ENCODE results near the gene HNRNPA1L2. TPM values are rescaled to one million over a fixed set of nuclear protein-coding genes. Genes with fewer than 3 reads are reported as not detected.

The HNRNPA1L2 gene
- polyA plus RNA-seq, 3 donors, result 22.9 to 25.5 (median 24.2) TPM

Other genes with a start within 250 kb of the HNRNPA1L2 start
- 1 to 10 TPM; 6.5 to 7.3 (median 7.1) TPM for gene THSD1, start 236.3 kb upstream of the HNRNPA1L2 start, polyA plus RNA-seq (ENCODE audit: insufficient read length in 3 of 3)
- gene VPS36, start 191.8 kb upstream of the HNRNPA1L2 start, polyA plus RNA-seq (ENCODE audit: insufficient read length in 3 of 3), result 10 to 100 TPM; 43.3 to 65.3 (median 55.8) TPM
- 10 to 100 TPM; 48.3 to 63.3 (median 57.9) TPM for gene CKAP2, start 187.0 kb upstream of the HNRNPA1L2 start, polyA plus RNA-seq (ENCODE audit: insufficient read length in 3 of 3)
- gene SUGT1, start 10.4 kb downstream of the HNRNPA1L2 start, polyA plus RNA-seq (ENCODE audit: insufficient read length in 3 of 3), result 10 to 100 TPM; 53.7 to 65.0 (median 57.1) TPM
- gene CNMD, start 97.4 kb downstream of the HNRNPA1L2 start, polyA plus RNA-seq (ENCODE audit: insufficient read length in 3 of 3), result 1 to 10 TPM in 2 of 3 donors, under 1 TPM in 1; 0.91 to 1.5 (median 1.1) TPM
- under 1 TPM in 1 of 3 donors, not detected in 2; 0.04 TPM for gene PCDH8, start 206.2 kb downstream of the HNRNPA1L2 start, polyA plus RNA-seq (ENCODE audit: insufficient read length in 3 of 3)